ENCODE measurements around the gene WBP1L.

DNA sequence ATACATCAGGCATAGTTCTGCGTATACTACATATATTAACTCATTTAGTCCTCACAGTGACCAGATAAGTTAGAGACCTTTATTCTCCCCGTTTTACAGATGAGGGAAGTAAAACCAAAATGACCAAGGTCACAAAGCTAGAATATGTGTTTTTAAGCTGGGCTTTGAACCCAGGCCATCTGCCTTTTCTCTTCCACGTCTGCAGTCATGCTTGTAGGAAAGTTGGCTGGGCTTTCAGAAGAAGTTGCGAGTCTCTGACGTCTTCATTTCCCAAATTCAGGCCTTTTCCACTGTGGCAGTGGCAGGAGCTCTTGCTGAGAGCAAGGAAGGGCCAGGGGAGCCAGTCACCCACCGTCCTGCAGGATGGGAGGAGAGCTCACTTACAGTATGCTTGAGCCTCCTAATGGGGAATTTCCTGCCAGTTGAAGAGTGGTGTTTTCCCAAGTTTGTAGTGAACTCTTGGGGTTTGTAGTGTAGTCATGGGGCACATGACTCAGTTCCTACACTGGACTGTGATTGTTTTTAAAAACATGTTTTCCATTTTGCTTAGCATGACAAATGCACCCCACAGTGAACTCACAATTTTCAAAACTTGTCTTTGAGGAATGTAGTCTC is 59.3 kb downstream of the WBP1L start:
- TF ChIP-seq POLR2A (IDR thresholded peaks at IDR 0.05; ENCODE audit: low read length) = no peak
- no peak for TF ChIP-seq GATA1 (IDR thresholded peaks at IDR 0.05; ENCODE audit: low read depth, low read length)

Data from erythroblast (primary cell).